Nephron (organoid): ENCODE measurements around the gene RHBDF2.
A peak's percentile ranks its signal among the peaks of the same experiment; 100 is the strongest.

Experiments used
- H3K27ac Mint-ChIP-seq, 3 experiments: 2 replicates each; pipeline ENCODE4 v1.8.0; 2020; ENCODE audit warnings: mixed read lengths in 3 of 3, mild to moderate bottlenecking in 2 of 3, moderate library complexity in 1 of 3
- H3K27me3 Mint-ChIP-seq: 2 replicates; pipeline ENCODE4 v1.8.0; 2021; ENCODE audit warnings: low read depth, mild to moderate bottlenecking, moderate library complexity, mixed read lengths
- H3K36me3 Mint-ChIP-seq: 2 replicates; pipeline ENCODE4 v1.8.0; 2020; ENCODE audit warnings: low read depth, mixed read lengths
- H3K4me1 Mint-ChIP-seq: 2 replicates; pipeline ENCODE4 v1.8.0; 2020; ENCODE audit warnings: mixed read lengths
- H3K4me3 Mint-ChIP-seq, 3 experiments: 2 replicates each; pipeline ENCODE4 v1.8.0; 2020; ENCODE audit warnings: mild to moderate bottlenecking in 3 of 3, mixed read lengths in 3 of 3, moderate library complexity in 2 of 3
- H3K9me3 Mint-ChIP-seq: 2 replicates; pipeline ENCODE4 v1.8.0; 2020; ENCODE audit warnings: mixed read lengths
- CTCF ChIP-seq, 3 experiments: fragments of 200-600 bp; sonication (generic); IDR thresholded peaks; one replicate each; pipeline ENCODE4 v1.5.0; 2021; ENCODE audit warnings: antibody characterized with exemption in 3 of 3; ENCODE audit not compliant: unreplicated experiment in 3 of 3

Gene RHBDF2

DNA sequence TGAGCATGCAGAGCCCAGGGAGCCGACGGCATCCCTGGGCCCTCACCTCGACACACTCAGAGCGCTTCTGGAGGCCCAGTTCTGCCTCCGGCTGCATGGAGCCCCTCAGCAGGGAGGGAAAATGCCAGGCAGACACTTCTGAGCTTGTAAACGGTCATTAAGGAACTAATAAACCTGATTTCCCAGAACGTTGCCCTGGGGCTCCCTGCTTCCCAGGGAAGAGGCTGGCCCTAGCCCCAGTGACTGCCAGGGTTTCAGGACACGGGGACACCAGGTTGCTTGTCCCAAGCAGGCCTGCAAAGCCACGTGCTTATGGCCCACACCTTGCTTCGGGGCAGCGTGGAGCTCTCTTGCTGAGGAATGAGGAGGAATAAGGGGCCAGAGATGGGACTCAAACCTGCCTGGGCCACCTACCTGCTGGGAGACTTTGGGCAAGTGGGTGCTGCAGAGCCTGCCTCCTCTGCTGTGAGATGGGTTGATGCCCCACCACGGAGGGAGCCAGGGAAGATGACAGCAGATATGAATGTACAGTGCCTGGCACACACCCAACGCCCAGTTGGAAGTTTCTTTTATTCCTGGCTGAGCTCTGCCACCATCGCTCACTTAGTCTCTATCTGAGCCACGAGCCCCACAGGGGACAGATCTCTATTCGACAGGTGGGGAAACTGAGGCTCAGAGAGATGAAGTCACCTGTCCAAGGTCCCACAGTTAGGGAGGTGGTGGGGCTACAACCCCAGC, 5.4 kb downstream of the RHBDF2 start:
- no peak overlapping the region for H3K27ac Mint-ChIP-seq
- no peak for TF ChIP-seq CTCF (IDR thresholded peaks at IDR 0.05; ENCODE audit: unreplicated experiment in 3 of 3)

GRCh38 chr17:76493505-76494167, 7.6 kb downstream of the RHBDF2 start:
- no peak overlapping the region for H3K4me3 Mint-ChIP-seq
- no peaks in the 10 kb centered on the region for H3K36me3 Mint-ChIP-seq
- H3K4me1 Mint-ChIP-seq: peaks cover 21% of the 10 kb centered on the region
- H3K27me3 Mint-ChIP-seq: peaks cover 18% of the 10 kb centered on the region
- TF ChIP-seq CTCF (IDR thresholded peaks at IDR 0.05; ENCODE audit: unreplicated experiment in 3 of 3): no peak
- H3K27ac Mint-ChIP-seq: peak overlapping the region in 2 of 3 experiments; percentile 13 to 33
- H3K9me3 Mint-ChIP-seq: no peaks in the 10 kb centered on the region

More for the DNA sequence above, 5.4 kb downstream of the RHBDF2 start:
- Mint-ChIP-seq H3K9me3 (no peaks in the 10 kb centered on the region), H3K27me3 (peaks cover 27% of the 10 kb centered on the region), H3K4me1 (peaks cover 31% of the 10 kb centered on the region), H3K4me3 (no peak overlapping the region), H3K36me3 (no peaks in the 10 kb centered on the region)

DNA sequence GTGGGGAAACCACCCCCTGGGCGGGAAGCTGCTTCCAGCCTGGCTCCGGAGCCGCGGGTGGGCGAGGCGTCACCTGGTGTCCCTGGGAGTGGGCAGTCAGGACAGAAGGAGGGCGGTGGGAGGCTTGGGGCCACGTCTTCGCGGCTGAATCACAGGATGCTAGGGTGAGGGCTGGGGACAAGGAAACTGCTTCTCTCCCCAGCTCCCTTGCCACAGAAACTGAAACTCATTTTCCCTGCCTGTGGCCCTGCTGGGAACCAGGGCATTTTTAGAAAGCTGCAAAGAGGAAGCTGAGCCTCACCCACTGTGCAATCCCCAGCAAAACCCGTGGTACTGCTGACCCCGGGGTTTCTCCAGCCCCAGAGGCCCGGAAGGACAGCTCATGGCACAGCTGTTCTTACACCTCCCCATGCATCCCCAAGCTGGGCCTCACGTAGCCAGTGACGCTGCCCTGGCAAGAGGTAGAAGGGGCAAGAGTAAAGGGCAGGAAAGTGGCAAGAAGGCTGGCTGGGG, 8.2 kb downstream of the RHBDF2 start:
- no peak for TF ChIP-seq CTCF (IDR thresholded peaks at IDR 0.05; ENCODE audit: unreplicated experiment in 3 of 3)
- no peak overlapping the region for H3K4me3 Mint-ChIP-seq
- no peaks in the 10 kb centered on the region for H3K36me3 Mint-ChIP-seq
- peaks cover 13% of the 10 kb centered on the region for H3K27me3 Mint-ChIP-seq
- peaks cover 15% of the 10 kb centered on the region for H3K4me1 Mint-ChIP-seq
- H3K27ac Mint-ChIP-seq: peak overlapping the region in 2 of 3 experiments; percentile 21 to 33
- no peaks in the 10 kb centered on the region for H3K9me3 Mint-ChIP-seq

GRCh38 chr17:76492123-76492988, 8.9 kb downstream of the RHBDF2 start:
- no peak for TF ChIP-seq CTCF (IDR thresholded peaks at IDR 0.05; ENCODE audit: unreplicated experiment in 3 of 3)
- H3K4me3 Mint-ChIP-seq: no peak overlapping the region

DNA sequence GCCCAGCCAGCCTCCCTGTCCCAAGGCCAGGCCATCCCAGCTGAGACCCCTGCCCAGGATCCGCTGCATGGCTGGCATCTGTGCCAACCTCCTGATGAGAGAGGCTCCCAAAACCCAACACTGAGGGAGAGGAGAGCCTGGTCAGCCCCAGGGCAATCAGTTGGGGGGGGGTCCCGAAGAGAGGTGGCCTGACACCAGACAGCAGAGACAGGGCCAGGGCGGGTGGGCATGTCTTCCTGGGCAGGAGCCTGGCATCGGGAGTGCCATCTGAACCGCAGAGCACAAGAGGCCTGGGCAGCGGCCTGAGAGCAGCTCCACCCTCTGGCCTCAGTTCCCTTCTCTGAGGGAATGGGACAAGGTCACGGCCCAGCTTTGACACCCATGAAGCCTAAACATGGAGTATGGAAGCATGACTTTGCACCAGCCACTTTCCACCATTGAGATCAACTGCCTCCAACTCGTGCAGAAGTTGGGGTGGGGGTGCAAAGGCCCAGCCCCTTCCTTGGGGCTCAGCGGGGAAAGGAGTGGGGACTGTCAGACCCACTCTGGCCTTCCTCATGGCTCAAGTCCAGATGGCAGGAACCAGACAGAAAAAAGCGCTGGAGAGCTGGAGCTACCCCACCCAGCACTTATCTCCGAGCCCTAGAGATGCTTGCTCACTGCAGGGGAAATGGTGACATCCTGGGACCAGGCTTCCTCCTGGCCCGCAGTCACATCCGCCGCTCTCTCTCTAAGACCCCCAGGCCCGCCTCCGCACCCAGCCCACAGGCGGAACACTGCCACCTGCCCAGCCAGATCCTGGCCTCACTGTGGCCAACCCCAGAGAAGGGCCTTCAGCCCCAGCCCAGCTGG, 9.7 kb downstream of the RHBDF2 start:
- Mint-ChIP-seq H3K4me3 (no peak overlapping the region), H3K27me3 (peaks cover 10% of the 10 kb centered on the region), H3K27ac (no peak overlapping the region), H3K36me3 (no peaks in the 10 kb centered on the region), H3K4me1 (peaks cover 12% of the 10 kb centered on the region), H3K9me3 (no peaks in the 10 kb centered on the region)
- no peak for TF ChIP-seq CTCF (IDR thresholded peaks at IDR 0.05; ENCODE audit: unreplicated experiment in 3 of 3)

More at GRCh38 chr17:76492123-76492988, 8.9 kb downstream of the RHBDF2 start:
- Mint-ChIP-seq H3K9me3 (no peaks in the 10 kb centered on the region), H3K27me3 (peaks cover 10% of the 10 kb centered on the region), H3K27ac (peak overlapping the region; percentile 21 to 36 (median 33)), H3K4me1 (peaks cover 12% of the 10 kb centered on the region), H3K36me3 (no peaks in the 10 kb centered on the region)
